HepG2 (cell line): ENCODE data around the gene B3GAT3. TPM values are rescaled to one million over a fixed set of nuclear protein-coding genes. Genes with fewer than 3 reads are reported as not detected.

Source experiments
- ATAC-seq: fragments of 200-7000 bp; cut with Tn5 transposase; 3 replicates; pipeline ENCODE4 v1.9.1; 2020; ENCODE audit warnings: mild to moderate bottlenecking, moderate library complexity
- BruUV-seq: library from RNA; stranded (reverse); fragments of 400-500 nt; replicated peaks from 2 replicates; lab custom pipeline; 2021; lab: Mats Ljungman, UMichigan
- CTCF ChIA-PET: fragments of 300-600 bp; formaldehyde crosslinking; extraction: SDS; loops from one replicate; lab custom pipeline; 2021; ENCODE audit warnings: low total read pairs, inconsistent platforms, low intra/inter-chr PET ratio; lab: Yijun Ruan, JAX
- POLR2A ChIA-PET: fragments of 350-600 bp; sonication (Branson Sonifier 250); formaldehyde crosslinking; loops from one replicate; lab custom pipeline; 2020; ENCODE audit warnings: antibody characterized with exemption, inconsistent platforms; lab: Yijun Ruan, JAX
- DNase-seq: peaks from one replicate; pipeline ENCODE4 v3.0.0-alpha.2; 2015; ENCODE audit warnings: low spot score
- FAIRE-seq: peaks from 3 replicates; lab custom pipeline; 2011; peaks lifted over from hg19 to GRCh38; lab: Jason Lieb, UNC
- H2AFZ ChIP-seq: one replicate; pipeline ENCODE4 v1.6.1; 2011; ENCODE audit warnings: low read length, inconsistent platforms
- H3K27ac ChIP-seq: fragments of 300-600 bp; 3 replicates; pipeline ENCODE4 v1.8.0; 2011; ENCODE audit warnings: mixed run types, mild to moderate bottlenecking, mixed read lengths, low read length, inconsistent platforms; ENCODE audit not compliant: insufficient read depth; ENCODE audit errors: extremely low read length
- H3K27me3 ChIP-seq, 2 experiments: fragments of 200-600 bp in 1 of 2; 2 replicates in 1 of 2; 3 replicates in 1 of 2; pipeline versions ENCODE4 v1.6.0 to v1.8.0; 2011; ENCODE audit warnings: low read length in 2 of 2, mild to moderate bottlenecking in 2 of 2, moderate library complexity in 2 of 2, inconsistent platforms in 1 of 2; ENCODE audit not compliant: insufficient read depth in 2 of 2, control insufficient read depth in 1 of 2
- H3K36me3 ChIP-seq, 2 experiments: fragments of 200-600 bp in 1 of 2; replicated peaks in 1 of 2; 2 replicates in 1 of 2; 3 replicates in 1 of 2; pipeline versions ENCODE4 v1.5.1 to v1.8.0; 2011; ENCODE audit warnings: low read length in 2 of 2, inconsistent platforms in 1 of 2; ENCODE audit not compliant: insufficient read depth in 2 of 2, control insufficient read depth in 1 of 2
- H3K4me1 ChIP-seq: 2 replicates; pipeline ENCODE4 v1.5.1; 2012; ENCODE audit warnings: low read length, inconsistent platforms; ENCODE audit not compliant: insufficient read depth
- H3K4me2 ChIP-seq: 2 replicates; pipeline ENCODE4 v1.6.0; 2011; ENCODE audit warnings: low read depth, low read length, inconsistent platforms
- H3K4me3 ChIP-seq, 3 experiments: fragments of 200-600 bp in 1 of 3; sonication (generic), shearing (Covaris generic) in 1 of 3; replicated peaks in 1 of 3; 2 replicates each; pipeline ENCODE4 v1.5.1; 2011 to 2016; ENCODE audit warnings: low read length in 3 of 3, inconsistent platforms in 2 of 3, low read depth in 2 of 3, mild to moderate bottlenecking in 2 of 3, control low read depth in 1 of 3, mixed read lengths in 1 of 3; ENCODE audit not compliant: insufficient read depth in 1 of 3
- H3K79me2 ChIP-seq: one replicate; pipeline ENCODE4 v1.6.1; 2011; ENCODE audit warnings: low read length, inconsistent platforms; ENCODE audit not compliant: insufficient read depth
- H3K9ac ChIP-seq: 2 replicates; pipeline ENCODE4 v1.6.0; 2011; ENCODE audit warnings: mild to moderate bottlenecking, low read depth, low read length, inconsistent platforms; ENCODE audit not compliant: insufficient read depth
- H3K9me3 ChIP-seq: 2 replicates; pipeline ENCODE4 v1.5.1; 2012; ENCODE audit warnings: mild to moderate bottlenecking, low read length
- H4K20me1 ChIP-seq: 2 replicates; pipeline ENCODE4 v1.6.0; 2011; ENCODE audit warnings: inconsistent platforms, mild to moderate bottlenecking, low read length, moderate library complexity; ENCODE audit not compliant: insufficient read depth
- ERF ChIP-seq: IDR thresholded peaks from 2 replicates; pipeline ENCODE4 v1.6.1; 2018; ENCODE audit warnings: missing biosample characterization, missing genetic modification reagents
- IRF1 ChIP-seq: sonication (generic); formaldehyde crosslinking; IDR thresholded peaks from 2 replicates; pipeline ENCODE4 v1.4.0; 2020; ENCODE audit warnings: low read depth, mild to moderate bottlenecking, missing genetic modification reagents
- KAT8 ChIP-seq: IDR thresholded peaks from 2 replicates; pipeline ENCODE4 v1.6.1; 2016; ENCODE audit warnings: missing genetic modification reagents, missing compliant biosample characterization
- NCOA5 ChIP-seq: sonication (generic); formaldehyde crosslinking; IDR thresholded peaks from 2 replicates; pipeline ENCODE4 v1.4.0; 2020; ENCODE audit warnings: missing genetic modification reagents
- PITX1 ChIP-seq: sonication (generic); formaldehyde crosslinking; IDR thresholded peaks from 2 replicates; pipeline ENCODE4 v1.5.1; 2020; ENCODE audit warnings: mild to moderate bottlenecking, missing genetic modification reagents
- REXO4 ChIP-seq: sonication (generic); formaldehyde crosslinking; IDR thresholded peaks from 2 replicates; pipeline ENCODE4 v1.8.0; 2022; ENCODE audit warnings: missing genetic modification reagents, mild to moderate bottlenecking, borderline replicate concordance
- SKI ChIP-seq: fragments of 450-650 bp; IDR thresholded peaks from one replicate; pipeline ENCODE4 v1.6.1; 2018; ENCODE audit warnings: mild to moderate bottlenecking; ENCODE audit not compliant: partially characterized antibody
- ZNF367 ChIP-seq: sonication (generic); formaldehyde crosslinking; IDR thresholded peaks from 2 replicates; pipeline ENCODE4 v1.4.0; 2020; ENCODE audit warnings: missing genetic modification reagents, borderline replicate concordance
- ZNF572 ChIP-seq: sonication (generic); formaldehyde crosslinking; IDR thresholded peaks from 2 replicates; pipeline ENCODE4 v1.5.1; 2020; ENCODE audit warnings: mild to moderate bottlenecking, missing genetic modification reagents
- ZNF841 ChIP-seq: sonication (generic); formaldehyde crosslinking; IDR thresholded peaks from 2 replicates; pipeline ENCODE4 v1.8.1; 2023; ENCODE audit warnings: missing genetic modification reagents, borderline replicate concordance
- WGBS: methylation state at CpG from one replicate; pipeline ENCODE4 v1.1.6; 2017; ENCODE audit warnings: low lambda C conversion rate; 5-methylcytosine and 5-hydroxymethylcytosine counted together
- in situ Hi-C: cut with HindIII; loops from 2 replicates; pipeline ENCODE4 v1.10.0; 2017; ENCODE audit warnings: low pct_unique_long_range_greater_than_20kb; ENCODE audit not compliant: extremely low pct_ligation_motif_present
- intact Hi-C: fragments of 100-400 bp; cut with micrococcal nuclease; formaldehyde crosslinking; loops from one replicate; pipeline ENCODE4 v1.10.0; 2022; ENCODE audit not compliant: unreplicated experiment
- polyA plus RNA-seq, 8 experiments: library from polyadenylated mRNA; depleted of rRNA in 3 of 8; stranded (reverse) in 7 of 8; unstranded in 1 of 8; fragments of >200 nt; fragmentation: Illumina TruSeq in 4 of 8; extraction: Trizol in 4 of 8; gene quantifications; 2 replicates each; pipeline versions ENCODE4 v1.2.1 to v1.2.3, GENCODE V29; 2011 to 2016; ENCODE audit warnings: low read depth in 4 of 8, missing spikeins in 1 of 8, mixed read lengths in 1 of 8; ENCODE audit not compliant: insufficient read depth in 1 of 8
- total RNA-seq, 5 experiments: library from RNA; depleted of rRNA; stranded (reverse); fragments of >200 nt; fragmentation: Illumina TruSeq; extraction: Trizol; gene quantifications; 2 replicates each; pipeline ENCODE4 v1.2.3, GENCODE V29; 2016; ENCODE audit warnings: low read depth in 1 of 5

Gene B3GAT3
- total and polyA plus RNA-seq, 2 of the 13 experiments (the other 11 are each of a cell fraction or from before 2014, with no cell fraction given) = 21.3 to 26.1 TPM

GRCh38 chr11:62608776-62609175 is 13.0 kb downstream of the B3GAT3 start:
- Histone ChIP-seq H3K27ac (no peak overlapping the region), H4K20me1 (no peaks in the 10 kb centered on the region), H3K9ac (no peak overlapping the region), H3K4me1 (peaks cover 60% of the 10 kb centered on the region), H3K4me3 (no peak overlapping the region), H3K79me2 (peaks cover 2% of the 10 kb centered on the region), H3K36me3 (no peaks in the 10 kb centered on the region; a peak in 2 of 5 replicates), H3K9me3 (no peaks in the 10 kb centered on the region), H3K27me3 (no peaks in the 10 kb centered on the region; a peak in 1 of 5 replicates), H3K4me2 (no peak overlapping the region), H2AFZ (no peak overlapping the region)
- no TSS peak for BruUV-seq
- ChIA-PET POLR2A (interaction anchor here (2.0 kb wide), 1 partner anchor 17 kb away, joined by 10 read pairs; the partner anchor contains the start of gene TUT1), CTCF (no interaction called here)
- ATAC-seq = no peak
- intact Hi-C loops = no loop called here
- no peak for FAIRE-seq
- DNase-seq = no peak
- TF ChIP-seq ERF (no peak), ZNF841 (no peak), NCOA5 (no peak), KAT8 (no peak), IRF1 (CRISPR knock-in tag) (no peak), PITX1 (no peak), REXO4 (CRISPR knock-in tag) (no peak), ZNF572 (no peak), SKI (no peak), ZNF367 (CRISPR knock-in tag) (no peak)
- in situ Hi-C loops = no loop called here
- 94% methylated on average over 12 of the region's 12 CpGs for WGBS
